T47D (cell line): ENCODE data around the gene IGF1R.

Source experiments
- DNase-seq, 2 experiments: peaks; one replicate each; pipeline versions ENCODE4 v3.0.0 to v3.0.0-alpha.2; 2011 to 2012; ENCODE audit warnings: low read depth in 1 of 2, low spot score in 1 of 2
- JUND ChIP-seq: IDR thresholded peaks from 2 replicates; pipeline ENCODE4 v1.6.1; 2012; ENCODE audit warnings: low read depth
- in situ Hi-C: cut with HindIII; loops from 2 replicates; pipeline ENCODE4 v1.10.0; 2016; ENCODE audit warnings: low sequenced_read_pairs, low pct_unique_long_range_greater_than_20kb

Gene IGF1R

GRCh38 chr15:98776607-98777281 lies 128.4 kb downstream of the IGF1R start:
- DNase-seq: peak in 1 of 2 experiments; percentile 72
- in situ Hi-C loops: no loop called here
- no peak for TF ChIP-seq JUND

- no peak for DNase-seq
- in situ Hi-C loops: no loop called here
- TF ChIP-seq JUND: no peak
These were observed 129.1 kb downstream of the IGF1R start for GRCh38 chr15:98777426-98777825.

- in situ Hi-C loops: no loop called here
- no peak for DNase-seq
- no peak for TF ChIP-seq JUND
These were observed 130.1 kb downstream of the IGF1R start for GRCh38 chr15:98778263-98778959.

GRCh38 chr15:98778960-98779359 lies 130.6 kb downstream of the IGF1R start:
- no peak for TF ChIP-seq JUND
- in situ Hi-C loops: no loop called here
- no peak for DNase-seq

- in situ Hi-C loops: no loop called here
- peak; percentile 37 to 82 for DNase-seq
- TF ChIP-seq JUND: no peak
These were observed 131.2 kb downstream of the IGF1R start for GRCh38 chr15:98779463-98780071.

- no peak for DNase-seq
- no peak for TF ChIP-seq JUND
- in situ Hi-C loops: no loop called here
These were observed 133.5 kb downstream of the IGF1R start for GRCh38 chr15:98781838-98782237.

GRCh38 chr15:98782801-98783200 lies 134.5 kb downstream of the IGF1R start:
- TF ChIP-seq JUND: no peak
- in situ Hi-C loops: no loop called here
- DNase-seq: no peak

- in situ Hi-C loops: no loop called here
- no peak for TF ChIP-seq JUND
- no peak for DNase-seq
These were observed 137.1 kb downstream of the IGF1R start for GRCh38 chr15:98785431-98785806.

GRCh38 chr15:98785807-98786621 lies 137.7 kb downstream of the IGF1R start:
- TF ChIP-seq JUND: no peak
- in situ Hi-C loops: no loop called here
- DNase-seq: no peak

GRCh38 chr15:98786717-98787116 lies 138.4 kb downstream of the IGF1R start:
- TF ChIP-seq JUND: no peak
- DNase-seq: no peak
- in situ Hi-C loops: no loop called here

GRCh38 chr15:98787194-98787593 lies 138.9 kb downstream of the IGF1R start:
- in situ Hi-C loops: no loop called here
- DNase-seq: no peak
- no peak for TF ChIP-seq JUND

GRCh38 chr15:98787936-98788757 lies 139.8 kb downstream of the IGF1R start:
- no peak for TF ChIP-seq JUND
- in situ Hi-C loops: no loop called here
- peak in 1 of 2 experiments; percentile 47 for DNase-seq
